Ovary (tissue), 3 donors: ENCODE data around the gene BACH2.

ENCODE experiments used
- EP300 ChIP-seq: sonication (generic); formaldehyde crosslinking; IDR thresholded peaks from one replicate; pipeline ENCODE4 v1.6.1; 2017; ENCODE audit warnings: antibody characterized with exemption
- POLR2A ChIP-seq: fragments of 450-650 bp; IDR thresholded peaks from one replicate; pipeline ENCODE4 v1.6.1; 2017; ENCODE audit warnings: antibody characterized with exemption, mild to moderate bottlenecking, moderate library complexity
- TF ChIP-seq, protein P1 (sequence below), 3 donors: fragments of 450-650 bp in 2 of 3; fragments of 200-600 bp in 1 of 3; IDR thresholded peaks; one replicate each; pipeline versions ENCODE4 v1.5.1 to v1.8.0; 2016 to 2022; ENCODE audit warnings: antibody characterized with exemption in 3 of 3, mild to moderate bottlenecking in 1 of 3
- donor health status: DM: no; HTN: no; CAD: no.

DNA sequence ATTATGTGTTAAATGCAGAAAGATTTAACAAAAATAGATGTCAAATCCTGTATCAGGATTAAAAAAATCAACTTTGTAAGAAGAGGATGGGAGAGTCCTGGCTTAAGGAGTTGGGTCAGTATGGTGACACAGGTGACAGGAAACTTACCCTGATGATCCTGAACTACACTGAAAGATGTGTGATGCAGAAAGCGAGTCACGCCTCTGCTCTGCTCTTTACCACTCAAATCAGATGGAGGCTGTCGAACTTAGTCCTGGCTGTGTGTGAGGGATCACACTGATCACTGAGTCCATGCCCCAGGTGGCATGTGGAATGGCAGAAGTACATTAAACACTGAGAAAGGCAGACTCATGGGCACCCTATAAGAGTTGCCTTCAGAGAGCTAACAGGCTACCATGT lies 309.5 kb downstream of the BACH2 start:
- TF ChIP-seq, protein P1, sequence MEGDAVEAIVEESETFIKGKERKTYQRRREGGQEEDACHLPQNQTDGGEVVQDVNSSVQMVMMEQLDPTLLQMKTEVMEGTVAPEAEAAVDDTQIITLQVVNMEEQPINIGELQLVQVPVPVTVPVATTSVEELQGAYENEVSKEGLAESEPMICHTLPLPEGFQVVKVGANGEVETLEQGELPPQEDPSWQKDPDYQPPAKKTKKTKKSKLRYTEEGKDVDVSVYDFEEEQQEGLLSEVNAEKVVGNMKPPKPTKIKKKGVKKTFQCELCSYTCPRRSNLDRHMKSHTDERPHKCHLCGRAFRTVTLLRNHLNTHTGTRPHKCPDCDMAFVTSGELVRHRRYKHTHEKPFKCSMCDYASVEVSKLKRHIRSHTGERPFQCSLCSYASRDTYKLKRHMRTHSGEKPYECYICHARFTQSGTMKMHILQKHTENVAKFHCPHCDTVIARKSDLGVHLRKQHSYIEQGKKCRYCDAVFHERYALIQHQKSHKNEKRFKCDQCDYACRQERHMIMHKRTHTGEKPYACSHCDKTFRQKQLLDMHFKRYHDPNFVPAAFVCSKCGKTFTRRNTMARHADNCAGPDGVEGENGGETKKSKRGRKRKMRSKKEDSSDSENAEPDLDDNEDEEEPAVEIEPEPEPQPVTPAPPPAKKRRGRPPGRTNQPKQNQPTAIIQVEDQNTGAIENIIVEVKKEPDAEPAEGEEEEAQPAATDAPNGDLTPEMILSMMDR (IDR thresholded peaks at IDR 0.05), result no peak
- TF ChIP-seq POLR2A, result no peak
- TF ChIP-seq EP300, result no peak
